Hindlimb muscle (tissue), 1 donor: Measurements from ENCODE around the gene MAPRE2. TPM values are rescaled to one million over a fixed set of nuclear protein-coding genes. Genes with fewer than 3 reads are reported as not detected.
"Not testable (repeated sequence)": the region's sequence is repeated elsewhere in the genome, so short reads cannot be mapped to it uniquely, and the experiment has no call there.

ENCODE experiments used
- DNase-seq: peaks from one replicate; pipeline ENCODE4 v3.0.0-alpha.2; 2013
- polyA plus RNA-seq: library from polyadenylated mRNA; unstranded; fragments of 120-200 nt; gene quantifications from one replicate; pipeline ENCODE4 v1.2.1, GENCODE V29; 2013; ENCODE audit not compliant: insufficient read length

The MAPRE2 gene
- polyA plus RNA-seq, 1 donor = 22.1 TPM

DNA sequence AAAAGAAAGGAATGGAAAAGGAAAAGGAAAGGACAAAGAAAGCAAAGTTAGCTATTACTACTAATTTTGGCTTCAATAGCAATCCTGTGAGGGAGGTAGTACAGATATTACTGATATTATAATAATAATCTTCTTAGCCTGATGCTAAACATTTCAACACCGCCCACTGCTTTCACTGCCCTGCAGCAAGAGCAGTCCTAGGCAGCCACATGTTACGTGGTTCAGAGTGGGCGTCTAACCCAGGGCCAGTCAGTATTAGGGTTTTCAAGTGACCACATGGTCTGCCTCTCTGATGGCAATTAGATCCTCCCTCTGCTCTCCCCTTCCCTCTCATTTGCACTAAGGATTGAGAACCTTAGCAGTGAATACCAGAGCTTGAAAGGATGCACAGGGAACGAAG, 116.0 kb downstream of the MAPRE2 start:
- DNase-seq = no peak

DNA sequence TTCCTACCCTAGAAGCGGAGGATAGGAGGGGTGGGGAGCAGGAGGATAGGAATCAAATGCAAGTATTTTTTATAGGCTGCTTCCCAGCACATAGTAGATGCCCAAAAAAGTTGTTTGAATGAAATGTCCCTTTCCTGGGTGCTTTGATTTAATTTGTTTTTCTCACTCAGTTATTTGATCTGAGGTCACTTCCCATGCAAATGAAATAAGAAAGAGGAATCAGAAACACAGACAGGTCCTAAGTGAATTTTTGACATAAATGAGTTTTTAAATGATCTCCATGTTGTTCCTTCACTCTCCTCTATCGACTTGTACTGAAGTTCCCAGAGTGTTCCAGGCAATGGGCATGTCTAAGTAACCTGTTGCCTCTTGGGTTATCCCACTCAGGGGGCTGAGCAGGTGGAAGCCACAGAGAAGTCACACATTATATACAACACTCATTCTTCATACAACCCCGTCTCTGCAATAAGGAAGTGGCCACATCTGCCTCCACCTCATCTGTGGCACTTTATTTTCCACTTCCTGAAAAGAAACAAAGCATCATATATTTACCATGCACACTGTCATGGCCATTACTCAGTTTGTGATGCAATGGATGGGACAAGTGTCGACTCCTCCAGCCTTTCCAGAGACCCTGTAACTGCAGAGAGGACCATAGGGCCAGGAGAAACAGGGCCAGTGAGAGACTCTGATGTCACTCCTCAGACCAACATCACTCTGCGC, 117.7 kb downstream of the MAPRE2 start:
- no peak for DNase-seq

DNA sequence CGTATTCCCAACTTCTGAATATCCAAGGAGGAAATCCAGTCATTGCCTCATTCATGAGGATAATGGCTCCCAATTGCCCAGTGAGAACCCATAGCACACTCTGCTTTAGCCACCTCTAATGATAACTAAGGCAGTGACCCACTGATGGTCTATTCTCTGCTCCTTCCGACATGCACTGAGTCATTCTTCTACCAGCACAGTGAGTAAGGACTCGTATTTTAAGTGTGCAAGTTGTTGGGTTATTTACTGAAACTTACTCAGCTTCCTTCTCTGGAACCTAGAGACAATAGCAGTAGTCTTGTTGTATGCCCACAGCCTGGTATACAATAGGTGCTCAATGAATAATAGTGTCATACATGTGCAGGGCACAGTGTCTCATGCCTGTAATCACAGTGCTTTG, 118.6 kb downstream of the MAPRE2 start:
- DNase-seq = no peak

DNA sequence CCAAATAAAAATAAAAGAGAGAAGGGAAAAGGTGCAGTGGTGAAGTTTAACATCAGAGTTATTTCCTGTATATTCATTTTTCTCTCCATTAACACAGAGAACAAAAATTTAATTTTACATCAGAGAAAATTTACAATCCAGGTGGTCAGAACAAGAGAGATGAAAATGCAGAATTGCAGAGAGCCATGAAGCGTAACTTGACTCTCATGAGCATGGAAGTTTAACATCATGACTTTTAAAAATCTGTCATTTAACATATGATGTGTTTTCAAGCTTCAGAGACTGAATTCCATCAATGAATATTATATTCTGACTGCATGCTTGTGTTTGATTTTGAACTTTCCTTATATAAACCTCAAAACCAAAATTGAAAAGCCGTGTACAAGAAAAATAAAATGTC, 120.3 kb downstream of the MAPRE2 start:
- no peak for DNase-seq

DNA sequence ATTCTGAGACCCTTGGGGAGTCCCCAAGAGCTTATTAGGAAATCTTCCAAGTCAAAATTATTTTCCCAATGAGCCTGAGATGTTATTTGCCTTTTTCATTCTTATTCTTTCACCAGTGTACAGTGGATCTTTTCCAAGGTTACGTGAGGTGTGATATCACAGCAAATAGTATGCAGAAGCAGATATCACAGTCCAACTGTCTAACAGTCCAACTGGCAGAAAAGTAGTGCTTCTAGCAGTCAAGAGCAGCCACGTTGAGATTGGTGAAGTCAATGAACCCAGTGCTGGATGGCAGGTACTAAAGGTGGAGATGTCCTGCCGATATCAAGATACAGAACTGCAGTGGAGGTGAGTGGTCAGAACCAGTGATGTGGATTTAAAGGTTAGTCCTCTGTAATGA, 120.7 kb downstream of the MAPRE2 start:
- no peak for DNase-seq

DNA sequence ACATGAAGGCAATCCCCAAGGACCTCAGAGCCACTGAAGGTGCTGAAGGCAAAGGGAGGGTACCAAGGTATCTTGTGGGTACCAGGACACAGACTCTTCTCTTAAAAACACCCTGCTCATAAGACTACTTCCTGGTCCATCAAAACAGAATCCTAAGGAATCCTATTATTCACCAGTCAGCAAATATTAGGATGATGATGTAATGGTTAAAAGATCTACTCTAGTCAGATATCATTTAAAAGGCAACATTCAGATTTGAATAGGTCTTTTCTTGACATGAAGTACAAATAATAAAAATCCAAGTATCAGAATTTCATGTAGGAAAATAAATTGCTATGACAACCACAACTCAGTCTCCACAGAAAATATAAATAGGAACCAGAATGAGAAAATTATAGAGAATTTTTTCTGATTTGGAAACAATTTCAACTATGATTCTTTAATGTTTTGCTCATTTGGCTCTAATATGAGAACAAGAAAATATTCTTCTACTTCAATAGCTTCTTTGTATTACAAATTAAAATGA, 121.9 kb downstream of the MAPRE2 start:
- no peak for DNase-seq

DNA sequence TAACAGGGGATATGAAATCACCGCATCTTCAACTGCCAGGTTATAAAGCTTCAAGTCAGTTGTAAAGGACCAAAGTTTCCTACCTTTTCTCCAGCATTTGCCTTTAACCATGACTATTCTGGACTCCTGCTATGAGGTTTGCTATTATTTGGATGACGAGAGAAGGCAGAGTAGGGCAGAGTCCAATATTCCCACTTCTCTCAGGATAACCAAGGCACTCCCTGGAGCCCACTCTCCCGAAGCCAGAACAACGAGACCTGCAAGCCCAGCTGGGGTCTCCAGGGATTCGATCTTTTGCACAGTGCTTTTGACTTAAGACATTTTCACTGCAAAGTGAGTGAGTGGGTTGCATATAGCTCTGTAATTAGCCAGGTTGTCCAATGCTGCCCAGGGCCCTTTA, 122.5 kb downstream of the MAPRE2 start:
- no peak for DNase-seq

DNA sequence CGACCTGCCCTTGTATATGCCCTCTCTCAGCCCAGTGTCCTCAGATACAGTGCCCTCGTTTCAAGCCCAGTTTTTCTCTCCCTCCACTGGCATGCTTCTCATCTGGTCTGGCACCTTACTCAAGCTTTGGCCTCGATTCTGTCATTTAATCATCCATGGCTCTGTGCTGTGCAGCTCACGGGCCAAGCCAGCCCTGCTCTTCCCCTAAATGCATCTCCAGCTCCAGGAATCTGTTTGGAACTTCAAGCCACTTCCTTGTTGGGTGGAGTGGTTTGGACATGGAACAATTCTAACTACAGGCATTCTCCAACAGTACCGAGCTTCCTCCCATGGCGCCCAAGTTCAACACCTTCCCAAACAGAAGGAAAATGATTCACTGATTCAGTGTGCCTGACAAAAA, 122.9 kb downstream of the MAPRE2 start:
- DNase-seq = no peak

DNA sequence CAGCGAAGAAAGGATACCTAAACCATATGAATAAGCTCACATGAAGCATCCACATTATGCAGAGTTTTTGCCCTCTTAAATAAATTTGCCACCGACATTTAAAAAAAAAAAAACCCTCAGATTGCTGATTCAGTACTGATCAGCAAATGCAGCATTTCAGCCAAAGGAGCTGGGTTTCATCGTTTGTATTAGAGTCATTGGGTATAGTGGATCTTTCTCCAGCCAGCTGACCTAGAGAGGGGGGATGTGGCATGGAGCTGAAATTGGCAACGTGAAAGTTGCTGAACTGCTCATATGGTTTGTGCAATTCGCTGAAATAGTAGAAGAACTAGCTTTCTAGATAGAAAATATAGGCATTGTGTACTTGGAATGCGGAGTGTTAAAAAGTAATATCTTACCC, 126.1 kb downstream of the MAPRE2 start:
- no peak for DNase-seq

DNA sequence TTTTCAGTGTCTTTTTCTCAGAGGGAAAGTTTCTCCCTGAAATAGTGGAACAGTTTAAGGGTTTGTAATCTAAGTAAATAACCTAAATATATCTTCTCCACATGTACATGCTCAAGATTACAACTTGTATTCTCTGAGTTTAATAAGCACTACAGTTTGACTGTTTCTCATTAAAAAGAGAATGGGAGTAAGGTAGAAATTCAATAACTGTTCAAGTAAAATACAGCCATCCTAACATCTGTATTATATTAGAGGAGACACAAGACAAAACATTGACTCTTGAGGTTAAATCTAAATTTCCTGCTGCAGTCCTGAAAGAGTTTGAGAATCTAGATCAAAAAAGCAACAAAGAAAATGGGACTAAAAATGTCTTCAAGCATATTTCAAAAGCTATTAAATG, 126.6 kb downstream of the MAPRE2 start:
- DNase-seq = no peak

DNA sequence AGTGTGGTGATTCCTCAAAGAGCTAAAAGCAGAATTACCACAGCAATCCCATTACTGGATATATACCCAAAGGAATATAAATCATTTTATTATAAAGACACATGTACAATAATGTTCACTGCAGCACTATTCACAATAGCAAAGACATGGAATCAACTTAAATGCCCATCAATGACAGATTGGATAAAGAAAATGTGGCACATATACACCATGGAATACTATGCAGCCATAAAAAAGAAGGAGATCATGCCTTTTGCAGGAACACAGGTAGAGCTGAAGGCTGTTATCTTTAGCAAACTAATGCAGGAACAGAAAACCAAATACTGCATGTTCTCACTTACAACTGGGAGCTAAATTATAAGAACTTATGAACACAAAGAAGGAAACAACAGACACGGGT, 129.1 kb downstream of the MAPRE2 start:
- not testable (repeated sequence) for DNase-seq

DNA sequence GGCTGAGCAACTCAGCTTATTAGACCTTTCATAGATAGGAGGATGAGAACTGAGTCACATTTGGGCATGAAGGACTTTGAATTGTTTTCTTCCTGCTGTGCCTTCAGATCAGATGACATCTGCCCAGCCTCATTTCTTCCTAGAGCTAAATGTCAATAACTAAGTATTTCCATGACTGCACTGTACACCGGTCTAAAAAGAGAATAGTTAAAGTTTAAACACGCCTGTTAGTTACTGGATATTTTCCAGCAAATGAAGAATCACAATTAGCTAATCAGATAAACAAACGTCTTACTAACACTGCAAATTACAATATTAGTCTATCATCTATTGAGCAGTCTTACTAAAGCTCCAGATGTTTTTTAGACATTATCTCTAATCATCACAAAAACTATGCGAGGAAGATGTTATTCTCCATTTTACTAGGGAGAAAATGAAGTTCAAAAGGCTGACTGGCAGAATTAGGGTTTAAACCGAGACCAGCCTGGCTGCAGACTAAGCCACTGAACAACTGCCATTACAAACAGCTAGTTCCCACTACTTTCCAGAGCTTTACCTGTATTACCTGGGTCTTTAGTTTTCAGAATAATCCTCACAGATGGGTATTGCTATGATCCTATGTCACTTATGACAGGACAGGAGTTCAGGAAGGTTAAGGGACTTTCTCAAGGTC, 130.2 kb downstream of the MAPRE2 start:
- DNase-seq = no peak

DNA sequence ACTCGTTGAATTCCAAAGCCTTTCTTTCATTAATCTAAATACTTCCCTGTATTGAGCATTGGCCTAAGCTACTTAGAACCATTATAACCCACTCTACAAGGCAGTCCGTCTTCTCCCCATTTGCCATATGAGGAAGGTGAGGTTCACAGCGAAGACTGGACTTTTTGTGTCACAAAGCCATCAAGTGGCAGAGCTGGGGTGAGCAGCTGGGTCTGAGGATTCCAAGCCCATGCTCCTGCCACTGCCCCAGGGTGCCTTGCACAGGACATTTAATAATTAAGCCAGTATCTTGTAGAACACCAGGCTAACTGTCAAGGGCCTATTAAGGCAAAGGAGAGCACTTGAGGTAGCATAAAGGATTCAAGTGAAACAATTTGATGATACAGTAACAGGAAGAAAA, 130.8 kb downstream of the MAPRE2 start:
- DNase-seq = no peak

DNA sequence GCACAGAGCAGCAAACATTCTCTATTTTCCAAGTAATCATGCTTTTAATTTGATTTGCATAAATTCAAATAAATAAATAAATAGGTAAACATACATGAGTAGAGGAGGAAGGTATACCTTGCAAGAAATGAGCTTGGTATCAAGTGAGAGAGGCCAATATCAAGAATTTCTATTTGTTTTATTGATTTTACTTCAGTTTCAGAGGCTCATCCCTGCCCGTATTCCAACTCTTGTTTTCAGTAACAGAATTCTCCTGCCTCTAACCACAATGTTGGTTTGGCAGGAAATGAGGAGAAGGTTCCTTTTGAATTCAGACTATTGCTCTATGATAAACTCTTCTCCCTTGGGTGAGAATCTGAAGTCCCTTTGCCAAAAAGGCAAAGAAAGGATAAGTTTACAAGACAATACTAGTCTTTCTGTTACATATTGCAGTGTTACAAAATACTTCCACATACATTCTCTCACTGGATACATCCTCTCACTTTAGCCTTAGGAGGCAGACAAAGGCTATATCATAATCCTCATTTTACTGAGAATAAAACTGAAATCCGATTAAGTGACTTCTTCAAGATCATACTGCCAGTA, 131.3 kb downstream of the MAPRE2 start:
- DNase-seq = no peak

DNA sequence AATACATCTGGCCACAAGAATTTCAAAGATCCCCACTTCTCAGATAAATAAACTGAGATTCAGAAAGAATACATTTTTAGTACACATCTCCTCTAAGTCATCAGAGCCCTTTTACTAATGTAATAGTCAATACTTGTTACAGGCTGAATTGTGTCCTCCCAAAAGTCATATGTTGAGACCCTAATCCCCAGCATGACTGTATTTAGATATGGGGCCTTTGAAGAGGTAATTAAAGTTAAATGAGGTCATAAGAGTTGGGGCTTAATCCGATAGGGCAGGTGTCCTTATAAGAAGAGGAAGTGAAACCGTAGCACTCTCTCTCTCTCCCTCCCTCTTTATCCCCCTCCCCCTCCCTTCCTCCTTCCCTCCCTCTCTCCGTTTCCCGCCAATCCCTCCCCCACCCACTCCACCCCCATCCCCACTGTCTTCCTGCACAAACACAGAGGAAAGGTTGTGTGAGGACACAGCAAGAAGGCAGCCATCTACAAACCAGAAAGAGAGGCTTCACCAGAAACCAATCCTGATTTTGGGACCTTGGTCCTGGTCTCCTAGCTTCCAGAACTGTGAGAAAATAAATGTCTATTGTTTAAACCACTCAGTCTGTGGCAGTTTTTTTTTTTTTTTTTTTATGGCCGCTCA, 133.0 kb downstream of the MAPRE2 start:
- no peak for DNase-seq

DNA sequence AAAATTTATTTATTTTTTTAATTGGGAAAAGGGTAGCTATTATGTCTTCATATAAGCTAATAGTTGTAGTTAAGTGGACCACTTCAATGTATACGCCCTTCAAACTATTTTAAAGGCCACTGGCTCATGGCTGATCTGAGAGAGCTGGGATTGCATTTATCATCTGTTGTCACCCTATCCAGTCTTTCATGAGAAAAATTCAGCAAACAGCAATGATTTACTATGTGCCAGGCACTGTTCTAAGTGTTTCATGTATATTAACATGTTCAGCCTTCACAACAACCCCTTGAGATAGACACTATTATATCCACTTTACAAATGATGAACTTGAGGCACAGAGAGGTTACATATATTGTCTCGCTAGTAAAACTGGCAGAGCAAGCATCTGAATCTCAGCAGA, 133.5 kb downstream of the MAPRE2 start:
- DNase-seq = no peak

DNA sequence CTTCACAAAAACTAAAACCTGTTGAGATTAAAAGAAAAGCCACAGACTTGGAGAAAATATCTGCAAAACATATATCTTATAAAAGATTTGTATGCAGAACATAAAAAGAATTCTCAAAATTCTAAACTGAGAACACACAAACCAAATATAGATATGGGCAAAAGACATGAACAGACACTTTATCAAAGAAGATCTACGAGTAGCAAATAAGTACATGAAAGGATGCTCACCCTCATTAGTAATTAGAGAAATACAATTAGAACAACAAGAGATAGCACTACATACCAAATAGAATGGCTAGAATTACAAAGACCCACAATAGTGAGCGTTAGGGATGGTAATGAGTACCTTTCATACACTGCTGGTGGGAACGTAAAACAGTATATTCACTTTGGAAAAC, 135.7 kb downstream of the MAPRE2 start:
- no peak for DNase-seq

DNA sequence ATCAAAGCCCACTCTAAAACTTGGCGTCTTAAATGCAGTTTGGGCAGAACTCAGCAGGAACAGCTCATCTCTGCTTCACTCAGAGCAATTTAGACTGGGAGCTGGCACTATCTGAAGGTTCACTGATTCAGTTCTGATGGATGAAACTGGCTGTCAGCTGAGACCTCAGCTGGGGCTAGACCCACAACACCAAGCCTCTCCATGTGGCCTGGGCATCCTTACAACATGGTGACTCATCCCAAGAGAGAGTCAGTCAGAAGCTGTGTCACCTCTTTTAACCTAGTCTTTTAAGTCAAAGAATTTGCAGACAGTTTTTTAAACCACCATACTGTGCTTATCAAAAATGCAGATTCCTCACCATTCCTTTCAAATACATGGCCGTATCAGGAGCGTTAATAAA, 137.0 kb downstream of the MAPRE2 start:
- no peak for DNase-seq

DNA sequence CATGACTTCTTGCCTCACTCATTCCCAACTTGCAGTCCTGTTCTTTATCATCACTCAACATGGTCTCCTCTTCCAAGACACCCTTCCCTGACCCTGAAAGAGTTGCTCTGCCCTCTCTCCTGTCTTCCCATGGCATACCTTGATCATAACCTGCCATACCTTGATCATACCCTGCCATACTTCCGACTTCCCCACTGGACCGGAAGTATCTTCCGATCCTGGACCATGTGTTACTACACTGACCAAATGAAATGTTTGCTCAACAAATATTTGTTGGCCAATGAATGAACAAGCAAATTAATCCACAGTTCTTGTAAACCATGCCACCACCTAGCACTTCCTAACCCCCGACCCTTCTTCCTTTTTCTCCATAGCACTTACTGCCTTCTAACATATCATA, 138.7 kb downstream of the MAPRE2 start:
- DNase-seq = no peak

DNA sequence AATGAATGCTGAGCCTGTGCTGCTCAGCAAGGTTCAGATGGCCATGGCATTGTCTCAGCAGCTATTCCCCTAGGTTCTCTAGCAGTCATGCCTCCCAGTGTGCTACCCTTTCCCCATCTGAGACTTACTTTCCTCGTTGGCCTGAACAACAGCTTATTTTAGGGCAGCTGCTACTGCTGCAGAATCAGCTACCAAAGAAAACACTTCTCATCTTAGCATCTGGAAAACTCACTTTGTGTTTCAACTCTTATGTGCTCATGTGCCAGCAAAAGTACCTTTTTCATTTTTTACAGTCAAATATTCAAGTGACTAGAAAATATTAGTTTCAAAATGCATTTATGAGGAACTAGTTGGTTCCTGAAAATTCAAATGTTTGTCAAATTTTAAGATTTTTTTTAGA, 139.2 kb downstream of the MAPRE2 start:
- DNase-seq = no peak

DNA sequence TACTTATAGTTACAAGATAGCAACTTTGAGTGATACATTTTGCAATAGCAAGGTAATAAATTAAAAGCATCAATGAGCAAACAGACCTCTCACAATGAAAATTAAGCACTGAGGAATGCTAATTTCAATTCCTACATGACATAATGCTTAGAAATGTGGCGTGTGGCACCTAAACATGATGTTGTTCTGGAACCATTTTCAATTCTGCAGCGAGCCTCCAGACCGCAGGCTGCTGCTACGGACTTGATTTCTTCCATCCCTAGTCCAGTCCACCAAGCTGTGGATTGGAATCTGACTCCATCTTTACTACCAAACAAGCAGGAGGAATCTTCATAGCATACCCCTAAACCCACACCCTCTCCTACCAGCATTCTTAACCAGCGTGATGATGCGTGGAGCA, 140.9 kb downstream of the MAPRE2 start:
- no peak for DNase-seq

DNA sequence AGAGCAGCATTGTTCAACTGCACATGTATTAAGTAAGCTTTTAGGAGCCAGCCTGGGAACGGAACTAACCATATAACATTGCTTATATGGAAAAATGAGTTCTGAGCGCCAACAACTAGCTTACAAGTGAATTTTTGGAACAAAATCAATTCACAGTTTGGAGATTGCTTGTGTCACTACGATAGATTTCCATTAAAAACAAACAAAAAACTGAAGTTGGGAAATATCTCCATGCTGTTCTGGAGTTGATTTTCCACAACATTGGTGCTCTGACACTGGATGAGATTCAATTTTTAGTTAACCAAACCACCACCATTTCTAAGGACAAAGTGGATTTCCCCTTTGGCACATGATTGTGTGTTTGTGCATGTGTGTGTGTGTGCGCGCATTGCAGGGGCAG, 142.7 kb downstream of the MAPRE2 start:
- DNase-seq = no peak

DNA sequence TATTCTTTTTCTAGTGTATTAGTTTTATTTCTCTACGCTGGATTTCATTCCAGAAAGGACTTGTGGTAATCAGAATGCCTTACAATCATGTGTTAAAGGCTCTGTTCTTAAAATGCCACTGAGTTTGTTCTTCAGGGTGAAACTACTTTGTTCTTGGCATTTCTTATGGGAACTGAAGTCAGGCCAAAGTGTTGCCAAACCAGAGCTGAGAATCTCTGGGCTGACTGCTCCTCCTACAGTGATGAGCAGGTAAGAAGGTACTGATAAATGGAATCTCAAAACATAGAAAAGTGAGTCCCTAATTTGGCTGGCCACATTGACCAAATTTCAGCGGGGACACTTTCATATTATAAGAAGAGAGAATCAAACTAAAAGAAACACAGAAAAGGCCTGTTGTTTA, 144.6 kb downstream of the MAPRE2 start:
- no peak for DNase-seq
